Measurements from ENCODE around the gene YY1. TPM values are rescaled to one million over a fixed set of nuclear protein-coding genes. Genes with fewer than 3 reads are reported as not detected.

YY1 gene
- total RNA-seq, 1 donor: 43.3 TPM

GRCh38 chr14:100237735-100238418 is 1.1 kb upstream of the YY1 start:
- no peak for TF ChIP-seq CTCF (IDR thresholded peaks at IDR 0.05; ENCODE audit: insufficient read depth, low read length)
- H3K4me3 ChIP-seq (ENCODE audit: low read depth, low read length): peak overlapping the region; percentile 81
- peak; percentile 44 for DNase-seq (ENCODE audit: low read depth)

- TF ChIP-seq CTCF (IDR thresholded peaks at IDR 0.05; ENCODE audit: insufficient read depth, low read length): no peak
- H3K4me3 ChIP-seq (ENCODE audit: low read depth, low read length): peak overlapping the region; percentile 92
- no peak for DNase-seq (ENCODE audit: low read depth)
These were observed 381 bp downstream of the YY1 start for GRCh38 chr14:100239211-100239839.

GRCh38 chr14:100239840-100240667 is 1.1 kb downstream of the YY1 start:
- peak overlapping the region; percentile 92 for H3K4me3 ChIP-seq (ENCODE audit: low read depth, low read length)
- peak; percentile 59 for TF ChIP-seq CTCF (IDR thresholded peaks at IDR 0.05; ENCODE audit: insufficient read depth, low read length)
- peak; percentile 95 for DNase-seq (ENCODE audit: low read depth)

GRCh38 chr14:100240668-100241032 is 1.7 kb downstream of the YY1 start:
- TF ChIP-seq CTCF (IDR thresholded peaks at IDR 0.05; ENCODE audit: insufficient read depth, low read length): peak; percentile 9
- no peak for DNase-seq (ENCODE audit: low read depth)
- peak overlapping the region; percentile 92 for H3K4me3 ChIP-seq (ENCODE audit: low read depth, low read length)

- TF ChIP-seq CTCF (IDR thresholded peaks at IDR 0.05; ENCODE audit: insufficient read depth, low read length): no peak
- peak overlapping the region; percentile 92 for H3K4me3 ChIP-seq (ENCODE audit: low read depth, low read length)
- DNase-seq (ENCODE audit: low read depth): peak; percentile 18
These were observed 2.3 kb downstream of the YY1 start for GRCh38 chr14:100241279-100241678.

- no peak overlapping the region for H3K4me3 ChIP-seq (ENCODE audit: low read depth, low read length)
- no peak for TF ChIP-seq CTCF (IDR thresholded peaks at IDR 0.05; ENCODE audit: insufficient read depth, low read length)
- DNase-seq (ENCODE audit: low read depth): no peak
These were observed 4.1 kb downstream of the YY1 start for GRCh38 chr14:100243020-100243419.
